ENCODE results near the gene ARL11.

The ARL11 gene

GRCh38 chr13:49620170-49620621, 8.1 kb upstream of the ARL11 start:
- H3K27ac ChIP-seq (ENCODE audit: low read depth, low read length), result no peak overlapping the region
- H3K27me3 ChIP-seq (ENCODE audit: control insufficient read depth in 1 of 2, insufficient read depth in 2 of 2, low read length in 2 of 2), result no peaks in the 10 kb centered on the region
- no peak overlapping the region for H3K4me3 ChIP-seq (ENCODE audit: low read depth in 1 of 2, low read length in 2 of 2)
- H3K9ac ChIP-seq (ENCODE audit: low read length), result no peak overlapping the region
- H3K36me3 ChIP-seq (ENCODE audit: insufficient read depth, low read length), result no peaks in the 10 kb centered on the region
- H3K4me1 ChIP-seq (ENCODE audit: insufficient read depth, low read length), result peaks cover 5% of the 10 kb centered on the region
- no peaks in the 10 kb centered on the region for H3K9me3 ChIP-seq (ENCODE audit: low read length)

- H3K4me3 ChIP-seq (ENCODE audit: low read depth in 1 of 2, low read length in 2 of 2), result no peak overlapping the region
- no peak overlapping the region for H3K9ac ChIP-seq (ENCODE audit: low read length)
- no peaks in the 10 kb centered on the region for H3K9me3 ChIP-seq (ENCODE audit: low read length)
Observed at GRCh38 chr13:49622174-49622946, 5.9 kb upstream of the ARL11 start.

GRCh38 chr13:49624229-49624628, 4.1 kb upstream of the ARL11 start:
- H3K4me3 ChIP-seq (ENCODE audit: low read depth in 1 of 2, low read length in 2 of 2), result no peak overlapping the region
- no peaks in the 10 kb centered on the region for H3K4me1 ChIP-seq (ENCODE audit: insufficient read depth, low read length)
- H3K9ac ChIP-seq (ENCODE audit: low read length), result no peak overlapping the region
- no peak overlapping the region for H3K27ac ChIP-seq (ENCODE audit: low read depth, low read length)
- H3K36me3 ChIP-seq (ENCODE audit: insufficient read depth, low read length), result no peaks in the 10 kb centered on the region
- H3K27me3 ChIP-seq (ENCODE audit: control insufficient read depth in 1 of 2, insufficient read depth in 2 of 2, low read length in 2 of 2), result no peaks in the 10 kb centered on the region
- no peaks in the 10 kb centered on the region for H3K9me3 ChIP-seq (ENCODE audit: low read length)

More at GRCh38 chr13:49622174-49622946, 5.9 kb upstream of the ARL11 start:
- H3K27ac ChIP-seq (ENCODE audit: low read depth, low read length), result no peak overlapping the region
- H3K36me3 ChIP-seq (ENCODE audit: insufficient read depth, low read length), result no peaks in the 10 kb centered on the region
- no peaks in the 10 kb centered on the region for H3K4me1 ChIP-seq (ENCODE audit: insufficient read depth, low read length)
- no peaks in the 10 kb centered on the region for H3K27me3 ChIP-seq (ENCODE audit: control insufficient read depth in 1 of 2, insufficient read depth in 2 of 2, low read length in 2 of 2)

GRCh38 chr13:49625392-49626079, 2.8 kb upstream of the ARL11 start:
- Histone ChIP-seq H3K36me3 (ENCODE audit: insufficient read depth, low read length) (no peaks in the 10 kb centered on the region), H3K9me3 (ENCODE audit: low read length) (no peaks in the 10 kb centered on the region), H3K4me1 (ENCODE audit: insufficient read depth, low read length) (no peaks in the 10 kb centered on the region), H3K4me3 (ENCODE audit: low read depth in 1 of 2, low read length in 2 of 2) (no peak overlapping the region), H3K27me3 (ENCODE audit: control insufficient read depth in 1 of 2, insufficient read depth in 2 of 2, low read length in 2 of 2) (no peaks in the 10 kb centered on the region), H3K27ac (ENCODE audit: low read depth, low read length) (no peak overlapping the region), H3K9ac (ENCODE audit: low read length) (no peak overlapping the region)

GRCh38 chr13:49629196-49629938, 1.1 kb downstream of the ARL11 start:
- no peak overlapping the region for H3K4me3 ChIP-seq (ENCODE audit: low read depth in 1 of 2, low read length in 2 of 2)
- no peak overlapping the region for H3K27ac ChIP-seq (ENCODE audit: low read depth, low read length)
- no peak overlapping the region for H3K9ac ChIP-seq (ENCODE audit: low read length)
- no peaks in the 10 kb centered on the region for H3K9me3 ChIP-seq (ENCODE audit: low read length)
- no peaks in the 10 kb centered on the region for H3K27me3 ChIP-seq (ENCODE audit: control insufficient read depth in 1 of 2, insufficient read depth in 2 of 2, low read length in 2 of 2)
- H3K36me3 ChIP-seq (ENCODE audit: insufficient read depth, low read length), result no peaks in the 10 kb centered on the region
- H3K4me1 ChIP-seq (ENCODE audit: insufficient read depth, low read length), result no peaks in the 10 kb centered on the region

- H3K27me3 ChIP-seq (ENCODE audit: control insufficient read depth in 1 of 2, insufficient read depth in 2 of 2, low read length in 2 of 2), result no peaks in the 10 kb centered on the region
- H3K36me3 ChIP-seq (ENCODE audit: insufficient read depth, low read length), result no peaks in the 10 kb centered on the region
- no peak overlapping the region for H3K4me3 ChIP-seq (ENCODE audit: low read depth in 1 of 2, low read length in 2 of 2)
- no peaks in the 10 kb centered on the region for H3K4me1 ChIP-seq (ENCODE audit: insufficient read depth, low read length)
- H3K9me3 ChIP-seq (ENCODE audit: low read length), result no peaks in the 10 kb centered on the region
- no peak overlapping the region for H3K27ac ChIP-seq (ENCODE audit: low read depth, low read length)
- no peak overlapping the region for H3K9ac ChIP-seq (ENCODE audit: low read length)
Observed at GRCh38 chr13:49629947-49630346, 1.6 kb downstream of the ARL11 start.

- Histone ChIP-seq H3K9me3 (ENCODE audit: low read length) (no peaks in the 10 kb centered on the region), H3K27me3 (ENCODE audit: control insufficient read depth in 1 of 2, insufficient read depth in 2 of 2, low read length in 2 of 2) (no peaks in the 10 kb centered on the region), H3K9ac (ENCODE audit: low read length) (no peak overlapping the region), H3K4me1 (ENCODE audit: insufficient read depth, low read length) (no peaks in the 10 kb centered on the region), H3K27ac (ENCODE audit: low read depth, low read length) (no peak overlapping the region), H3K36me3 (ENCODE audit: insufficient read depth, low read length) (no peaks in the 10 kb centered on the region), H3K4me3 (ENCODE audit: low read depth in 1 of 2, low read length in 2 of 2) (no peak overlapping the region)
Observed at GRCh38 chr13:49630580-49630979, 2.3 kb downstream of the ARL11 start.

- H3K4me3 ChIP-seq (ENCODE audit: low read depth in 1 of 2, low read length in 2 of 2), result no peak overlapping the region
- H3K27me3 ChIP-seq (ENCODE audit: control insufficient read depth in 1 of 2, insufficient read depth in 2 of 2, low read length in 2 of 2), result no peaks in the 10 kb centered on the region
- no peaks in the 10 kb centered on the region for H3K36me3 ChIP-seq (ENCODE audit: insufficient read depth, low read length)
- no peaks in the 10 kb centered on the region for H3K4me1 ChIP-seq (ENCODE audit: insufficient read depth, low read length)
- no peaks in the 10 kb centered on the region for H3K9me3 ChIP-seq (ENCODE audit: low read length)
- H3K27ac ChIP-seq (ENCODE audit: low read depth, low read length), result no peak overlapping the region
- no peak overlapping the region for H3K9ac ChIP-seq (ENCODE audit: low read length)
Observed at GRCh38 chr13:49632156-49632555, 3.8 kb downstream of the ARL11 start.

GRCh38 chr13:49633710-49634109, 5.4 kb downstream of the ARL11 start:
- Histone ChIP-seq H3K4me1 (ENCODE audit: insufficient read depth, low read length) (no peaks in the 10 kb centered on the region), H3K36me3 (ENCODE audit: insufficient read depth, low read length) (no peaks in the 10 kb centered on the region), H3K27me3 (ENCODE audit: control insufficient read depth in 1 of 2, insufficient read depth in 2 of 2, low read length in 2 of 2) (no peaks in the 10 kb centered on the region), H3K9ac (ENCODE audit: low read length) (no peak overlapping the region), H3K27ac (ENCODE audit: low read depth, low read length) (no peak overlapping the region), H3K4me3 (ENCODE audit: low read depth in 1 of 2, low read length in 2 of 2) (no peak overlapping the region), H3K9me3 (ENCODE audit: low read length) (no peaks in the 10 kb centered on the region)

- H3K4me1 ChIP-seq (ENCODE audit: insufficient read depth, low read length), result no peaks in the 10 kb centered on the region
- H3K27me3 ChIP-seq (ENCODE audit: control insufficient read depth in 1 of 2, insufficient read depth in 2 of 2, low read length in 2 of 2), result no peaks in the 10 kb centered on the region
- H3K4me3 ChIP-seq (ENCODE audit: low read depth in 1 of 2, low read length in 2 of 2), result peak overlapping the region in 1 of 2 donors; percentile 7
- no peaks in the 10 kb centered on the region for H3K36me3 ChIP-seq (ENCODE audit: insufficient read depth, low read length)
- no peaks in the 10 kb centered on the region for H3K9me3 ChIP-seq (ENCODE audit: low read length)
- no peak overlapping the region for H3K27ac ChIP-seq (ENCODE audit: low read depth, low read length)
- H3K9ac ChIP-seq (ENCODE audit: low read length), result no peak overlapping the region
Observed at GRCh38 chr13:49635599-49636433, 7.5 kb downstream of the ARL11 start.

- no peaks in the 10 kb centered on the region for H3K27me3 ChIP-seq (ENCODE audit: control insufficient read depth in 1 of 2, insufficient read depth in 2 of 2, low read length in 2 of 2)
- H3K9ac ChIP-seq (ENCODE audit: low read length), result no peak overlapping the region
Observed at GRCh38 chr13:49636705-49637104, 8.4 kb downstream of the ARL11 start.

More at GRCh38 chr13:49636705-49637104, 8.4 kb downstream of the ARL11 start:
- H3K4me3 ChIP-seq (ENCODE audit: low read depth in 1 of 2, low read length in 2 of 2), result no peak overlapping the region
- H3K4me1 ChIP-seq (ENCODE audit: insufficient read depth, low read length), result no peaks in the 10 kb centered on the region
- H3K9me3 ChIP-seq (ENCODE audit: low read length), result no peaks in the 10 kb centered on the region
- H3K27ac ChIP-seq (ENCODE audit: low read depth, low read length), result no peak overlapping the region
- no peaks in the 10 kb centered on the region for H3K36me3 ChIP-seq (ENCODE audit: insufficient read depth, low read length)
